Suprapubic skin (tissue), 3 donors: ENCODE results near the gene HTR1E.

Experiments used
- CTCF ChIP-seq, 2 donors: fragments of 200-600 bp in 1 of 2; fragments of 450-650 bp in 1 of 2; sonication (generic) in 1 of 2; IDR thresholded peaks; one replicate each; pipeline ENCODE4 v1.5.1; 2016 to 2019; ENCODE audit warnings: antibody characterized with exemption in 2 of 2, mild to moderate bottlenecking in 1 of 2, moderate library complexity in 1 of 2
- EP300 ChIP-seq: sonication (generic); formaldehyde crosslinking; IDR thresholded peaks from one replicate; pipeline ENCODE4 v1.6.1; 2017; ENCODE audit warnings: antibody characterized with exemption

GRCh38 chr6:86916393-86916792, 20.9 kb upstream of the HTR1E start:
- no peak for TF ChIP-seq EP300
- TF ChIP-seq CTCF (IDR thresholded peaks at IDR 0.05) = no peak
